Prostate gland (tissue), 2 donors: Measurements from ENCODE around the gene GLMP. TPM values are rescaled to one million over a fixed set of nuclear protein-coding genes. Genes with fewer than 3 reads are reported as not detected.
"Not testable (repeated sequence)": the region's sequence is repeated elsewhere in the genome, so short reads cannot be mapped to it uniquely, and the experiment has no call there.

Source experiments
- DNase-seq: peaks from one replicate; pipeline ENCODE4 v3.0.0-alpha.2; 2019; ENCODE audit warnings: low spot score
- H3K27ac ChIP-seq, 2 donors: fragments of 200-600 bp; sonication (generic); 2 replicates each; pipeline ENCODE4 v1.5.1; 2017 to 2019
- H3K27me3 ChIP-seq: fragments of 200-600 bp; sonication (generic); replicated peaks from 2 replicates; pipeline ENCODE4 v1.5.1; 2019; ENCODE audit not compliant: insufficient read depth
- H3K36me3 ChIP-seq, 2 donors: fragments of 200-600 bp; sonication (generic); 1 replicate in 1 of 2; 2 replicates in 1 of 2; pipeline versions ENCODE4 v1.5.1 to v1.8.1; 2017 to 2019
- H3K4me1 ChIP-seq: fragments of 200-600 bp; sonication (generic); replicated peaks from 2 replicates; pipeline ENCODE4 v1.5.1; 2019
- H3K4me3 ChIP-seq, 2 donors: fragments of 200-600 bp; sonication (generic); 2 replicates each; pipeline ENCODE4 v1.5.1; 2017 to 2019
- H3K9me3 ChIP-seq: fragments of 200-600 bp; sonication (generic); 2 replicates; pipeline ENCODE4 v1.5.1; 2017
- POLR2A ChIP-seq: fragments of 450-650 bp; IDR thresholded peaks from one replicate; pipeline ENCODE4 v1.6.1; 2016; ENCODE audit warnings: antibody characterized with exemption, mild to moderate bottlenecking
- POLR2AphosphoS5 ChIP-seq: sonication (generic); formaldehyde crosslinking; IDR thresholded peaks from one replicate; pipeline ENCODE4 v1.6.1; 2017; ENCODE audit warnings: antibody characterized with exemption
- WGBS: methylation state at CpG from one replicate; pipeline ENCODE4 v1.1.5; 2018; 5-methylcytosine and 5-hydroxymethylcytosine counted together
- intact Hi-C: fragments of 100-400 bp; cut with DNase I; formaldehyde crosslinking; loops from one replicate; pipeline ENCODE4 v1.14.2; 2022
- total RNA-seq, 2 donors: library from RNA; depleted of rRNA; stranded (reverse); fragments of >200 nt; gene quantifications; one replicate each; pipeline ENCODE4 v1.1.0, GENCODE V29; 2016
- TF ChIP-seq, protein P1 (sequence below), 4 experiments: fragments of 200-600 bp in 2 of 4; fragments of 450-650 bp in 2 of 4; sonication (generic) in 2 of 4; IDR thresholded peaks; 1 replicate in 3 of 4; 2 replicates in 1 of 4; pipeline ENCODE4 v1.5.1; 2016 to 2019; ENCODE audit warnings: antibody characterized with exemption in 4 of 4, mild to moderate bottlenecking in 2 of 4, moderate library complexity in 2 of 4

The GLMP gene
- total RNA-seq, 2 donors from 2014 or later: 91.7 to 132 TPM

DNA sequence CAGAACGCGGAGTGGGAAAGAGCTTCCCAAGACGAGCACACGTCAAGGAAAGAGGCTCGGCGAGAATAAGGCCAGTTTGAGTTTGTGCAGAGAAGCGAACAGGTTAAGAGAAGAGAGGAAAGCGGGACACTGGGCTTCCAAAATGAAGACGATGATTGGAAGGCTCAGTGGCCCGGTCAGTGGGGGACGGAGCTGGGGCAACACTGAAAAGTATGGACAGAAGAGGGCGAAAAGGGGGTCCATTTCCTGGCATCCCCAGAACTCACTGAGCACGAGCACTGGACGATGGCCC, 42.4 kb upstream of the GLMP start:
- WGBS: 0% methylated on average over 14 of the region's 14 CpGs
- H3K27me3 ChIP-seq: no peaks in the 10 kb centered on the region
- no peaks in the 10 kb centered on the region for H3K36me3 ChIP-seq
- peaks cover 11% of the 10 kb centered on the region for H3K4me1 ChIP-seq
- intact Hi-C loops: no loop called here
- TF ChIP-seq POLR2AphosphoS5: no peak
- no peak for TF ChIP-seq POLR2A
- TF ChIP-seq, protein P1, sequence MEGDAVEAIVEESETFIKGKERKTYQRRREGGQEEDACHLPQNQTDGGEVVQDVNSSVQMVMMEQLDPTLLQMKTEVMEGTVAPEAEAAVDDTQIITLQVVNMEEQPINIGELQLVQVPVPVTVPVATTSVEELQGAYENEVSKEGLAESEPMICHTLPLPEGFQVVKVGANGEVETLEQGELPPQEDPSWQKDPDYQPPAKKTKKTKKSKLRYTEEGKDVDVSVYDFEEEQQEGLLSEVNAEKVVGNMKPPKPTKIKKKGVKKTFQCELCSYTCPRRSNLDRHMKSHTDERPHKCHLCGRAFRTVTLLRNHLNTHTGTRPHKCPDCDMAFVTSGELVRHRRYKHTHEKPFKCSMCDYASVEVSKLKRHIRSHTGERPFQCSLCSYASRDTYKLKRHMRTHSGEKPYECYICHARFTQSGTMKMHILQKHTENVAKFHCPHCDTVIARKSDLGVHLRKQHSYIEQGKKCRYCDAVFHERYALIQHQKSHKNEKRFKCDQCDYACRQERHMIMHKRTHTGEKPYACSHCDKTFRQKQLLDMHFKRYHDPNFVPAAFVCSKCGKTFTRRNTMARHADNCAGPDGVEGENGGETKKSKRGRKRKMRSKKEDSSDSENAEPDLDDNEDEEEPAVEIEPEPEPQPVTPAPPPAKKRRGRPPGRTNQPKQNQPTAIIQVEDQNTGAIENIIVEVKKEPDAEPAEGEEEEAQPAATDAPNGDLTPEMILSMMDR (IDR thresholded peaks at IDR 0.05): no peak
- no peaks in the 10 kb centered on the region for H3K9me3 ChIP-seq
- peak overlapping the region; percentile 80 to 88 for H3K27ac ChIP-seq
- DNase-seq: no peak
- H3K4me3 ChIP-seq: peak overlapping the region; percentile 73 to 74

DNA sequence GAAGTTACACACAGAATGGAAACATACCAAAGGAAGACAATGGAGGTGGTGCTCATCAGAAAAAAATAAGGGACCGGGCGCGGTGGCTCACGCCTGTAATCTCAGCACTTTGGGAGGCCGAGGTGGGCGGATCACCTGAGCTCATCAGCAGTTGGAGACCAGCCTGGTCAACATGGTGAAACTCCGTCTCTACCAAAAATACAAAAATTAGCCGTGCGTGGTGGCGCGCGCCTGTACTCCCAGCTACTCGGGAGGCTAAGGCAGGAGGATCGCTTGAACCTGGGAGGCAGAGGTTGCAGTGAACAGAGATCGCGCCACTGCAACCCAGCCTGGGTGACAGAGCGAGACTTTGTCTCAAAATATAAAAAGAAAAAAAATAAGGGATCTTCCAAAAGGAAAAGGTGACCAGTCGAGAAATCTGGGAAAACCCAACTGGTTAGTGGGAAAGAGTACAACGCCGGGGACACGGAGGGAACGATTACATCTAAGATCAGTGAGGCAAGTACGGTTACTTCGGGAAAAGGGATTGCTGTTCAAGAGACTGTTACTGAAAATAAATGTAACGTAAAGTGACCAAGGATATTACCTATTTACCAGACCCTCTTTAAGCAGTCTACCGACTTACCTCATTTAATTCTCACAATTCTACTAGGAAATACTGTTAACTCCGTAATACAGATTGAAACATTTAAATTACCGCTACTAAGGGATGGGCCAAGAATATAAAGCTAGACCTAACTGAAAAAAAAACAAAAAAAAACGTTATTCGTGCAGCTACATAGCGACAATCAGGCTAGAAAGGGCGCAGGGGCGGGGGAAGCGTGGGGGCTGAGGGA, 41.8 kb upstream of the GLMP start:
- Histone ChIP-seq H3K27me3 (no peaks in the 10 kb centered on the region), H3K4me3 (peak overlapping the region; percentile 73 to 74), H3K9me3 (no peaks in the 10 kb centered on the region), H3K4me1 (peaks cover 11% of the 10 kb centered on the region), H3K27ac (peak overlapping the region; percentile 80 to 88), H3K36me3 (no peaks in the 10 kb centered on the region)
- 38% methylated on average over 34 of the region's 34 CpGs for WGBS
- DNase-seq: no peak
- TF ChIP-seq, protein P1 (IDR thresholded peaks at IDR 0.05): no peak
- TF ChIP-seq POLR2A (no peak), POLR2AphosphoS5 (no peak)
- intact Hi-C loops: no loop called here

DNA sequence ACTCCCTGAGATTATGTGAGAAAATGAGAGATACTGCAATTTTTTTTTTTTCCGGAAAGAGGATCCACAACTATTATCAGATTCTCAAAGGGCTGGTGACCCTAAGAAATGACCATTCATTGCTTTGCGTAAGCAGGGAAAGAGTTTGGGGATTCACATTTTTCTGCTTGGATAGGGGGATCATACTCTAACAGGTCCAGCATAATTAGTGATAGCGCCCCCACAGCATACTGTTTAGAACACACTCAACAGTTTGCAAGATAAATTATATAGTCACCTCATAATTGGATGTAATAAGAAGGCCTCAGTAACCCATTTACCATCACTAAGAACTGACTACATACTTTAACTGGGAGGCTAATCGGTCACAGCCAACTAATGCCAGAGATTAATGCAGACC, 40.8 kb upstream of the GLMP start:
- 84% methylated on average over 4 of the region's 4 CpGs for WGBS
- no peak for DNase-seq
- H3K27ac ChIP-seq: no peak overlapping the region
- peaks cover 11% of the 10 kb centered on the region for H3K4me1 ChIP-seq
- no peak overlapping the region for H3K4me3 ChIP-seq
- H3K36me3 ChIP-seq: no peaks in the 10 kb centered on the region
- no peaks in the 10 kb centered on the region for H3K9me3 ChIP-seq
- TF ChIP-seq, protein P1 (IDR thresholded peaks at IDR 0.05): no peak
- TF ChIP-seq POLR2AphosphoS5: no peak
- TF ChIP-seq POLR2A: no peak
- intact Hi-C loops: no loop called here
- H3K27me3 ChIP-seq: no peaks in the 10 kb centered on the region

DNA sequence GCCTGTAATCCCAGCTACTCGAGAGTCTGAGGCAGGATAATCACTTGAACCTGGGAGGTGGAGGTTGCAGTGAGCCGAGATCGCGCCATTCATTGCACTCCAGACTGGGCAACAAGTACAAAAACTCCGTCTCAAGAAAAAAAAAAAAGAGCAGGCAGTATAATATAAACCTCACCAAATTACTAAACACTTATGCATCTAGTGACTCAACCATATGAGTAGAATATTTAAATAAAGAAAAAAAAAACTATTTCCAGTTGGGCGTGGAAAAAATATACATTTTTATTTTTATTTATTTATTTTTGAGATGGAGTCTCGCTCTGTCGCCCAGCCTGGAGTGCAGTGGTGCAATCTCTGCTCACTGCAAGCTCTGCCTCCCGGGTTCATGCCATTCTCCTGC, 27.7 kb upstream of the GLMP start:
- H3K36me3 ChIP-seq: peaks cover 16 to 24% of the 10 kb centered on the region in 2 donors
- H3K27me3 ChIP-seq, H3K4me3 ChIP-seq, intact Hi-C loops, H3K27ac ChIP-seq, H3K4me1 ChIP-seq, DNase-seq, H3K9me3 ChIP-seq: not testable (repeated sequence)
- WGBS: 93% methylated on average over 9 of the region's 9 CpGs

DNA sequence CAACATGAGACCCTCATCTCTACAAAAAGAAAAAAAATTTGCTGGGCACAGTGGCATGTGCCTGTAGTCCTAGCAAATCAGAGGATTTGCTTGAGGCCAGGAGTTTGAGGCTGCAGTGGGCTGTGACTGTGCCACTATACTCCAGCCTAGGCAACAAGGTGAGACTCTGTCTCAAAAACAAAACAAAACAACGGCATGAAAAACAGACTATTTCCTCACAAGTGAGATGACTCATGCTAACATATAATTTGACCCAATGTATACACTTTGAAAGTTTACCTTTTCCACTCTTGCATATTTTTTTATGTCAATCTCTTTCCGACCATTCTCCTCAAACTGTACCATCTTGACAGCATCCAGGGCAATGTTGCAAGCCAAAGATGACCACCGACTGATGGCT, 25.1 kb upstream of the GLMP start:
- H3K27ac ChIP-seq: no peak overlapping the region
- peaks cover 26 to 44% of the 10 kb centered on the region in 2 donors for H3K36me3 ChIP-seq
- intact Hi-C loops: no loop called here
- 89% methylated on average over 3 of the region's 3 CpGs for WGBS
- H3K4me3 ChIP-seq: no peak overlapping the region
- H3K9me3 ChIP-seq: no peaks in the 10 kb centered on the region
- H3K27me3 ChIP-seq: no peaks in the 10 kb centered on the region
- DNase-seq: no peak
- H3K4me1 ChIP-seq: no peaks in the 10 kb centered on the region
- TF ChIP-seq, protein P1 (IDR thresholded peaks at IDR 0.05): no peak
- TF ChIP-seq POLR2AphosphoS5: no peak
- no peak for TF ChIP-seq POLR2A
